ENCODE measurements around the gene CDCA4. TPM values are rescaled to one million over a fixed set of nuclear protein-coding genes. Genes with fewer than 3 reads are reported as not detected.
A peak's percentile ranks its signal among the peaks of the same experiment; 100 is the strongest.

CDCA4 gene
- polyA plus RNA-seq, 1 of the 3 experiments (the other 2 are of a cell fraction): 26.8 TPM

DNA sequence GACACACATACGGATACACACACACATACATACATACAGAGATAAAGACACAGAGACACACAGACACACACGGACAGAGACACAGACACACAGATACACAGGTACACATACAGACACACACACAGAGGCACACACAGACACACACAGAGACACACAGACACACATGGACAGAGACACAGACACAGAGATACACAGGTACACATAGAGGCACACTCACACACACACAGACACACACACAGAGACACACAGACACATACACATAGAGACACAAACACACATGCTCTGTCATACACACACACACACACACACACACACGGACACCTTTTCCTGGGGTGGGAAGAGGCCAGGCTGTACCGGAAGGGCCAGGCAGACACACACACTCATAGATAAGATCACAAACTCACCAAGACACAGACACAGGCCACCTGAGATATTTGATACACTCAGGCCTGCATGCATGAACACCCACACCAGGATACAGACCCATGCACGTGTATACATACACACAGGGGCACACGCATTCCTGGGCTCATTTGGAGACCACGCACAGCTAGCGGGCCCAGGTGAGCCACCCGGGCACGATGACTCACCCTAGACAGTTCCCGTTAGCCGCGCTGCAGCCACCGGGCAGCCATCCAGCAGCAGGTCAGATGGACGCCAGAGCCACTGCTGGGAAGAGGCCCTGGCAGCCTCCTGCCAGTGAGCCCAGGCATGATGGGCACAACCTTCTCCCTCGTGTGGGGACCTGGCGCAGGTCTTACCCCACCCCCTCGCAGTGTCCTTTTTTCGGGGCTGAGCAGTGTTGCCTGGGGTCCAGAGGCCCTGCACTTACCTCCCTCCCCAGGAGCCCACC is 40.9 kb downstream of the CDCA4 start (continued):
- TF ChIP-seq, protein P1, sequence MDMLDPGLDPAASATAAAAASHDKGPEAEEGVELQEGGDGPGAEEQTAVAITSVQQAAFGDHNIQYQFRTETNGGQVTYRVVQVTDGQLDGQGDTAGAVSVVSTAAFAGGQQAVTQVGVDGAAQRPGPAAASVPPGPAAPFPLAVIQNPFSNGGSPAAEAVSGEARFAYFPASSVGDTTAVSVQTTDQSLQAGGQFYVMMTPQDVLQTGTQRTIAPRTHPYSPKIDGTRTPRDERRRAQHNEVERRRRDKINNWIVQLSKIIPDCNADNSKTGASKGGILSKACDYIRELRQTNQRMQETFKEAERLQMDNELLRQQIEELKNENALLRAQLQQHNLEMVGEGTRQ (IDR thresholded peaks at IDR 0.05; ENCODE audit: borderline replicate concordance, low read depth, low read length): no peak
- TF ChIP-seq TAF1 (IDR thresholded peaks at IDR 0.05; ENCODE audit: borderline replicate concordance, low read depth, low read length): no peak
- TF ChIP-seq RCOR1 (IDR thresholded peaks at IDR 0.05; ENCODE audit: low read length): peak; percentile 61; the same call in 1 of the 2 replicates
- TF ChIP-seq SIN3A (IDR thresholded peaks at IDR 0.05; ENCODE audit: borderline replicate concordance, low read depth, low read length): peak; percentile 30; the same call in 1 of the 2 replicates
- no peak for TF ChIP-seq FOXJ3 (CRISPR knock-in tag; IDR thresholded peaks at IDR 0.05)
- no peak for TF ChIP-seq RAD21 (IDR thresholded peaks at IDR 0.05; ENCODE audit: low read length)
- TF ChIP-seq CHD2 (IDR thresholded peaks at IDR 0.05; ENCODE audit: low read length, partially characterized antibody): peak; percentile 51
- TF ChIP-seq, protein P2, sequence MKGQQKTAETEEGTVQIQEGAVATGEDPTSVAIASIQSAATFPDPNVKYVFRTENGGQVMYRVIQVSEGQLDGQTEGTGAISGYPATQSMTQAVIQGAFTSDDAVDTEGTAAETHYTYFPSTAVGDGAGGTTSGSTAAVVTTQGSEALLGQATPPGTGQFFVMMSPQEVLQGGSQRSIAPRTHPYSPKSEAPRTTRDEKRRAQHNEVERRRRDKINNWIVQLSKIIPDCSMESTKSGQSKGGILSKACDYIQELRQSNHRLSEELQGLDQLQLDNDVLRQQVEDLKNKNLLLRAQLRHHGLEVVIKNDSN (IDR thresholded peaks at IDR 0.05; ENCODE audit: borderline replicate concordance, low read depth): no peak
- TF ChIP-seq EP300 (IDR thresholded peaks at IDR 0.05; ENCODE audit: borderline replicate concordance in 1 of 2, low read depth in 1 of 2, low read length in 1 of 2): no peak; a peak in 1 of 4 replicates
- peak; percentile 83; the same call in 1 of the 2 replicates for TF ChIP-seq FOSL2 (IDR thresholded peaks at IDR 0.05; ENCODE audit: borderline replicate concordance, low read depth)
- no peak for TF ChIP-seq TEAD4 (IDR thresholded peaks at IDR 0.05; ENCODE audit: borderline replicate concordance, insufficient read depth)

DNA sequence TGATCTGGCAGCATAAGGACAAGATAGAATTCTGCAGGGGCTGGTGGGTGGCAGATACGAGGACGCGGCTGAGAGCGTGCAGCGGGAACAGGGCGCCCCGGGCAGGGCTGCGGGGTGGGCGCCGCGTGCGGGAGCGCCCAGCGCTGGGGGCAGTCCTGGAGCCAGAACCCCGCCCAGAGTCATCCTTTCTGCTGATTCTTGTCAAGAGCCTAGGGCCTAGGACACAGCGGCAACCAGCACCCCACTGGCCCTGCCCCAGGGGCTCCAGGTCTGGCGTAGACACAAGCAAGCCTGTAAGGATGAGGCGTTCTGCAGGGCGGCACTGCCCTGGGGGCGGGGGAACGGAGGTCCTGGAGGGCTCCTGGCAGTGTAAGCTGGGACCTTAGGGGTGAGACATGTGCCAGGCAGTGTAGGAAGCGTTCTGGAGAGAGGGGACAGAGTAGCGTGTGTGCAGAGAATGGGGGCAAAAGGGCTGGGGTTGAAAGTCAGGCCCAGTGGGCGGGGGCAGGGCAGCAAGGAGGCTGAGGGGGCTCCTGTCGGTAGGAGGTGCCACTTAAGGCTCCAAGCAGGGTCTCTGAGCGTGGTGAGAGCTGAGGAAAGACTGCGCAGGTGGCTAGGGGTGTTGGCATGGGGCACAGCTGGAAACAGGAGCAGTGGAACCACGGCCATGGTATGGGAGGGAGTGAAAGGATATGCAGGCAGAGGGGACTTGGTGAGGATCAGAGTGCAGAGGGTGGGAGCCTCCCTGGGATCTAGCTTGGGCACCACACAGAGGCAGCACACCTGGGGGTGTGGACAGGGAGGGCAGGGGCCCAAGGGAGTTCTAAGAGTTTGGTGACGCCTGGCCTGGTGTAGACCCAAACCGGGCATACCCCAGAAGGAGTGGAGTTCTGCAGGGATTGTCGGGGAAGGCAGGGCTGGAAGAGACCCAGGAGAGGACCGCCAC is 41.9 kb downstream of the CDCA4 start:
- POLR2A ChIA-PET: interaction anchor here (0.6 kb wide), 1 partner anchor 67 kb away, joined by 3 read pairs; no protein-coding TSS in a partner anchor
- 77% methylated on average over 16 of the region's 32 CpGs for WGBS (ENCODE audit: low lambda C conversion rate)
- H3K9me3 ChIP-seq: no peaks in the 10 kb centered on the region
- H3K4me2 ChIP-seq: peak overlapping the region; percentile 83
- H3K79me2 ChIP-seq (ENCODE audit: insufficient read depth): peaks cover 21% of the 10 kb centered on the region; the same call in 1 of the 2 replicates
- H2AFZ ChIP-seq (ENCODE audit: low read depth): no peak overlapping the region
- no peak overlapping the region for H3K9ac ChIP-seq
- H3K9me2 ChIP-seq: no peaks in the 10 kb centered on the region
- CTCF ChIA-PET: interaction anchor here (1.0 to 2.6 kb wide), 3 partner anchors 64 to 66 kb away, joined by 3 to 17 read pairs (median 3); no protein-coding TSS in a partner anchor
- no peak for DNase-seq
- H3K4me1 ChIP-seq (ENCODE audit: control insufficient read depth in 1 of 2, insufficient read depth in 2 of 2, low read depth in 1 of 2, low read length in 1 of 2): peaks cover 19 to 74% of the 10 kb centered on the region in 2 experiments; a peak in 3 of 4 replicates
- H3K27ac ChIP-seq (ENCODE audit: low read depth in 2 of 2, low read length in 1 of 2): peak overlapping the region in 1 of 2 experiments; percentile 95; a peak in 2 of 4 replicates
- no peaks in the 10 kb centered on the region for H3K36me3 ChIP-seq (replicated peaks in 1 of 2; ENCODE audit: control insufficient read depth in 1 of 2, insufficient read depth in 2 of 2, low read length in 1 of 2)
- H4K20me1 ChIP-seq (ENCODE audit: insufficient read depth): no peaks in the 10 kb centered on the region
- H3F3A ChIP-seq (replicated peaks; ENCODE audit: insufficient read depth): peaks cover 21% of the 10 kb centered on the region
- TF ChIP-seq EZH2phosphoT487 (IDR thresholded peaks at IDR 0.05; ENCODE audit: borderline replicate concordance, low read depth) (no peak), MXI1 (IDR thresholded peaks at IDR 0.05; ENCODE audit: low read depth, low read length) (0 out of 2 replicates have a peak, but pooled peaks have one; percentile 9), NRF1 (IDR thresholded peaks at IDR 0.05; ENCODE audit: low read depth, low read length) (no peak)
- H3K27me3 ChIP-seq (ENCODE audit: insufficient read depth): no peaks in the 10 kb centered on the region
- peak overlapping the region; percentile 39 to 45 for H3K4me3 ChIP-seq (ENCODE audit: low read depth in 2 of 2, low read length in 1 of 2)
